Panc1 (cell line): Measurements from ENCODE around the gene NRG2.

Source experiments
- CTCF ChIP-seq: fragments of 450-650 bp; IDR thresholded peaks from 2 replicates; pipeline ENCODE4 v1.5.1; 2017; ENCODE audit warnings: mild to moderate bottlenecking
- POLR2AphosphoS5 ChIP-seq: IDR thresholded peaks from 2 replicates; pipeline ENCODE4 v1.6.1; 2012; ENCODE audit warnings: mild to moderate bottlenecking, low read depth, low read length, moderate library complexity
- REST ChIP-seq, 2 experiments: IDR thresholded peaks; 2 replicates each; pipeline ENCODE4 v1.6.1; 2011 to 2012; ENCODE audit warnings: low read depth in 2 of 2, control low read depth in 1 of 2, low read length in 1 of 2, mild to moderate bottlenecking in 1 of 2, moderate library complexity in 1 of 2; ENCODE audit not compliant: insufficient read depth in 1 of 2

- TF ChIP-seq POLR2AphosphoS5, result no peak
- TF ChIP-seq CTCF, result no peak
- no peak for TF ChIP-seq REST (IDR thresholded peaks at IDR 0.05; ENCODE audit: insufficient read depth in 1 of 2, low read depth in 2 of 2, low read length in 1 of 2)
These were observed 32.3 kb downstream of the NRG2 start for GRCh38 chr5:140010798-140011197.
